Fibroblast of peridontal ligament (primary cell): ENCODE data around the gene NYNRIN.
"Not testable (repeated sequence)": the region's sequence is repeated elsewhere in the genome, so short reads cannot be mapped to it uniquely, and the experiment has no call there.

Experiments used
- DNase-seq: peaks from one replicate; pipeline ENCODE4 v3.0.0-alpha.2; 2010; ENCODE audit errors: extremely low read depth

The NYNRIN gene

DNA sequence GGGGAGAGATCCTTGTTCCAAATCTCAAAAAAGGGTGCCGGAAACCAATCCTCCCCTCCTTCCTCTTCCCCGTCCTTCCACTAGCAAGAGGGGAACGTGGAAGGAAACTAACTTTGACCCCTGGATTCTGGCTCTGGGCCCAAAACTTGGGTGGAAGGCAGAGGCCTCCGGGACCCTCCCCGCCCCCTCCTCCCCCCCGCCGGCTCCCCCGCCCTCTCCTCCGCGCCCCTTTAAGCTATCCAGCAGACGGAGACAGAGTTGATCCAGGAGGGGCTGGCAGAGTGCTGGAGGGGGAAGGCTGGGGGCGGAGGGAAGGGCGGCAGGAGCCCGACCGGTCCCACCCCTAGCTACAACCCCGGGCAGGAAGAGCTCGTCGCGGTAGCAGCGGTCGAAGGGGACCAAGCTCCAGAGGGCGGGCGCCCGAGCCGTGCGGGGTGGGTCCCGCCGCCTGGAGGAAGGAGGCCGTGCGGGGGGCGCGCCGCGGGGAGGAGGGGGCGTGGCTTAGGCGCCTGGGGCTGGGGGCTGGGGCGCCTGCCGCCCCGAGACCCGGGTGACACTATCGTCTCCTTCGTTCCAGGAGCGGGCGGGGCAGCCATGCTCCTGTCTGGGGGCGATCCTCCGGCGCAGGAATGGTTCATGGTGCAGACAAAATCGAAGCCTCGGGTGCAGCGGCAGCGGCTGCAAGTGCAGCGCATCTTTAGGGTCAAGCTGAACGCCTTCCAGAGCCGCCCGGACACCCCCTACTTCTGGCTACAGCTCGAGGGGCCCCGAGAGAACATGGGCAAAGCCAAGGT, at the start of gene NYNRIN:
TSS of gene NYNRIN (plus strand) at position 351 of the 794 bp plus-strand sequence. CDS start at position 595, 244 bp downstream.
- no peak for DNase-seq

DNA sequence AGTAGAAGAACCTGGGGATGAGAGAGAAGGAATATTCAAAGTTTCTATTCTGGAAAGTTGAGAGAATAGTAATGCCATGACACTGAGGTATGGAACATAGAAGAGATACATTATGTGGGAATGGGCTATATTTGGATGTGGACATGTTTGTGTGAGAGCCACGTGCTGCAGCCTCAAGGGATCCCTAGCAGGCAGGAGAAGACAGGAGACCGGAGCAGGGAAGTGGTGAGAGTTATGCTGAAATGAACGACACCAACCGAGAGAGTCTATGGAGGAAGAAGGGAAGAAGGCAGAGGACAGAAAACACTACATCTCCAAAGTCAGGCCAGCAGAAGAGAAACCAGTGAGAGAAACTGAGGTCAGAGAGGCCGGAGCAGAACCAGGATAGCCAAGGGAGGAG, 49.1 kb upstream of the NYNRIN start:
- DNase-seq = no peak

DNA sequence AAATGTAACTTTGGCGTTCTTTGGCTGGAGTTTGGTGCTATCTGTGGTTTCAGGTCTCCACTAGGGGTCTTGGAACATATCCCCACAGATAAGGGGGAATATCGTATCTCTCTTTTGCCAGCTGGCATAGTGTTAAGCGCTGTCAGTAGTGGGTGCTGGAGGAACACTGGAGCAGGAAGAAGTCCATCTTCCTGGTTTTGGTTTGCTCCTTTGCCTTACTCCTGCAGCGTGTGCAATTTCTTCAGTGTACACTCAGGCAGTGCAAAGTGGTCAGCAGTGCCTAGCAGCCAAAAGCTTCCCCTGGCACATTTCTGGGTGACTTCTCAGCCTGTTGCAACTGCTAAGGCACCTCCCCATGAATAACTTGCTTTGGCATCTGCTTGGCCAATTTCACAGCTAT, 47.3 kb upstream of the NYNRIN start:
- peak; percentile 83 for DNase-seq

DNA sequence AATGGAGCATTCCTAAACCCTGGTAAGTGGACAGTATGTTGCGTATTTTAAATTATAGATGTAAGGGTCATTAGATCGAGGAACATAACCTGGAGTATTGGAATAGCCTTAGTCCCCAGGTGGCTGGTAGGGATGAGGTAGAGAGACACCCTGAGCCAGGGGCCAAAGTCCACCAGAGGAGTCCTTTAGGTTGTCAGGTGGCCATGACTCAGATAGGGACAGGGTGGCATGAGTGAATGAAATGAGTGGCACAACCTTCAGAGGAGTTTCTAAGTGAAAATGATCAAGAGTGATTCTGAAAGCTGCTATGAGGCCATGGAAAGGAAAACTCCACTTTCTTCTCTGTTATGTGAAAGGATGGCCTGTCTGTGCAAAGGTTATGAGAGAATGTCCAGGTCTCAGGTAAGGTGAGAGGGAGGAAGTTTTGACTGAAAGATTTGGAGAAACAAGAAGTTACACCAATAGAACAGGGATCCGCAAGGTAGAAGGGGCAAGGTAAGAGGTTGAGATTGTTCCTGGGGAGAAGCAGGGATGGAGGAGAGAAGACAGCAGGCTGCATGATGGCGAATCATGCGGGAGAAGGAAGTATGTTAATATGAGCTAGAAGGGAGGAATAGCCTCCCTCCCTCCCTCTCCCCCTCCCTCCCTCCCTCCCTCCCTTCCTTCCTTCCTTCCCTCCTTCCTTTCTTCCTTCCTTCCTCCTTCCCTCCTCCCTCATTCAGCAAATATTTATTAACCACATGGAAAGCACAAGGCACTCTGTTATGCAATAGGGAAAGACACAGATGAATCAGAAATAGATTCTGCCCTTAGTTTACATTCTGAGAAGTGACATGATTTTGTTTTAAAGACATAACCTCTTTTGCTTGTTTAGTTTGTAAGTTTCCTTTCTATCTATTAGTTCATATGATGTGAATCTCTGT, 45.0 kb upstream of the NYNRIN start:
- peak; percentile 81 for DNase-seq

DNA sequence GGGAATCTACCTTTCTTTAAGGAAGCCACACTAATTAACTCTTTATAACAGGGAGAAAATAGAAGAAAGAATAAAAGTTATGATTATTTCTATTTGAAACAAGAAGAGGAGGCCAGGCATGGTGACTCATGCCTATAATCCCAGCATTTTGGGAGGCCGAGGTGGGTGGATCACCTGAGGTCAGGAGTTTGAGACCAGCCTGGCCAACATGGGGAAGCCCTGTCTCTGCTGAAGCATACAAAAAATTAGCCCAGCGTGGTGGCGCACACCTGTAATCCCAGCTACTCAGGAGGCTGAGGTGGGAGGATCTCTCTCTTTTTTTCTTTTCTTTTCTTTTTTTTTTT, 44.3 kb upstream of the NYNRIN start:
- DNase-seq = not testable (repeated sequence)

DNA sequence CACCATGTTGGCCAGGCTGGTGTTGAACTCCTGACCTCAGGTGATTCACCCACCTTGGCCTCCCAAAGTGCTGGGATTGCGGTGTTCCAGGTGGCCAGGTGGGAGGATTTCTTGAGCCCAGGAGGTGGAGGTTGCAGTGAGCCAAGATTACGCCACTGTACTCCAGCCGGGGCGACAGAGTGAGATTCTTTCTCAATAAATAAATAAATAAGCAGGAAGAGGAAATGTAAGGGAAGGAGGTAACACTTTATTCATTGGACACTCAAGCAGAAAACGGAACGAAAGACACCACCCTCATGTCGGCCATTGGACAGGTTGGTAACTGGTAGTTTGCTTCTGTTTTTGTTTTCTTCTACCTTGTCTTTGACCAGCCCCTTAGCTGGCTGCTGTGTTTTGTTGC, 43.8 kb upstream of the NYNRIN start:
- no peak for DNase-seq

DNA sequence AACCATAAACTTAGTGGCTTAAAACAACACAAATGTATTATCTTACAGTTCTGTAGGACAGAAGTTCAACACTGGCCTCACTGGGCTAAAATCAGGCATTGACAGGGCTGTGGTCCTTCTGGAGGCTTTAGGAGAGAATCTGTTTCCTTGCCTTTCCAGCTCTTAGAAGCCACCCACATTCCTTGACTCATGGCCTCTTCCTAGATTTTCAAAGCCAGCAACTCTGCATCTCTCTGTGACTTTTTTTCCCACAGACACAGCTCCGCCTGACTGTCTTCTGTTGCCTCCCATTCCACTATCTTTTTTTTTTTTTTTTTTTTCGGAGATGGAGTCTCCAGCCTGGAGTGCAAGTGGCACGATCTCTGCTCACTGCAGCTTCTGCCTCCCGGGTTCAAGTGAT, 42.6 kb upstream of the NYNRIN start:
- no peak for DNase-seq

DNA sequence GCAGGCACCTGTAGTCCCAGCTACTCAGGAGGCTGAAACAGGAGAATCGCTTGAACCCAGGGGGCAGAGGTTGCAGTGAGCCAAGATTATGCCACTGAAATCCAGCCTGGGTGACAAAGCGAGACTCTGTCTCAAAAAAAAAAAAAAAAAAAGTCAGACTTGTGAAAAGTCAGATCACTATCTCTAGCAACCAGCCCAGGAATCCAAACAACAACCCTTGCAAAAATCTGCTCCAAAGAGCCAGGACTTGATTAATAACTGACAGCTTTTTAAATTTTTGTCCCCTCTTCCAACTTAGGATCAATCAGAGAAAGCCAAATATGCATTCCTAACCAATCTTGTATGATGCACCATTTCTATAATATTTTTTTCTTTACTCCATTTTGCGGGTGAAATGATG, 38.5 kb upstream of the NYNRIN start:
- DNase-seq = no peak

DNA sequence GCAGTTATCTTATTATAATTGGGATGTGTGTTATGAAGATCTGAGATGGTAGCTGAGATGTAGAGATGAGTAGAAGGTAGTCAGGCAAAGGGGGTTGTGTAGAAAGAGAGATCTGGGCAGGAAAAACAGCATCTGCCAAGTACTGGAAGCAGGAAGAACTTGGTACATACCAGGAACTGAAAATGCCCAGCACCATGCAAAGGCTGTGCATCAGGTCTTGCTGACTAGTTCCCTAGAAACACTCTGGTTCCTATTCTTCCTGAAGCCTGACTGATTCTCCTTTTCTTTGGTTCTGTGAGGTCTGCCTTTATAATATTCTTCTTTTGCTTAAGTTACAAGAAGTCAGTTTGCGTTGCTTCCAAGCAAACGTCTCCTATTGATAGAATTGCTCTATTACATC, 37.5 kb upstream of the NYNRIN start:
- no peak for DNase-seq

DNA sequence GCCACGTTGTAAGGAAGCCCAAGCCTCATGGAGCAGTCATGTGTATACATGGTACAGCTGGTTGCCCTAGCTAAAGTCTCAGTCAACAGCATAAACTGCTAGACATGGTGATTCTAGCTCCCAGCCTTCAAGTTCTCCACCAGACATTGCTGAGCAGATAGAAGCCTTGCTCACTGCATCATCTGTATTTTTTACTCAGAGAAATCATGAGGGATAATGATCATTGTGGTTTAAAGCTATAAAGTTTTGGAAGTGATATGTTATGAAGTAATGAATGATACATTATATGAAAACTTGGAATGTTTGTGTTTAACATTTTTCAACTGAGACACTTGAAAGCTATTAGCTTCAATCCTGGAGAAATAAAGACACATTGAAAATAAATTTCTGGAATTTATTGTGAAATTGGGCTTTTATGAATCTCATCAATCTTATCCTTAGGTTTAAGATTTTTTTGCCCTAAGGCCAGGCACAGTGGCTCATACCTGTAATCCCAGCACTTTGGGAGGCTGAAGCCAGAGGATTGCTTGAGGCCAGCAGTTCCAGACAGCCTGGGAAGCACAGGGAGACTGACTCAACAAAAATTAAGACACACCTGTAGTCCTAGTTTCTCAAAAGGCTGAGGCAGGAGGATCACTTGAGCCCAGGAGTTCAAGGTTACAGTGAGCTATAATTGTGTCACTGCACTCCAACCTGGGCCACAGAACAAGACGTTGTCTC, 36.4 kb upstream of the NYNRIN start:
- peak; percentile 60 for DNase-seq

DNA sequence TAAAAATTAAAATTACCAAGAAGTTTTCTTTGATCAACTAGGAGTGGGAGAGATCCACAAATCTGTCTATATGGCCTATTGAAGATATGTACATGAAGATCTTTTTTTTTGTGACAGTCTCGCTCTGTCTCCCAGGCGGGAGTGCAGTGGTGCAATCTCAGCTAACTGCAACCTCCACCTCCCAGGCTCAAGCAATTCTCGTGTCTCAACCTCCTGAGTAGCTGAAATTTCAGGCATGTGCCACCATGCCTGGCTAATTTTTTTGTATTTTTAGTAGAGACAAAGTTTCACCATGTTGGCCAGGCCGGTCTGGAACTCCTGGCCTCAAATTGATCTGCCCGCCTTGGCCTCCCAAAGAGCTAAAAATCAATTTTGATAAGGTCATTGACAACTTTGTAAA, 35.4 kb upstream of the NYNRIN start:
- no peak for DNase-seq

DNA sequence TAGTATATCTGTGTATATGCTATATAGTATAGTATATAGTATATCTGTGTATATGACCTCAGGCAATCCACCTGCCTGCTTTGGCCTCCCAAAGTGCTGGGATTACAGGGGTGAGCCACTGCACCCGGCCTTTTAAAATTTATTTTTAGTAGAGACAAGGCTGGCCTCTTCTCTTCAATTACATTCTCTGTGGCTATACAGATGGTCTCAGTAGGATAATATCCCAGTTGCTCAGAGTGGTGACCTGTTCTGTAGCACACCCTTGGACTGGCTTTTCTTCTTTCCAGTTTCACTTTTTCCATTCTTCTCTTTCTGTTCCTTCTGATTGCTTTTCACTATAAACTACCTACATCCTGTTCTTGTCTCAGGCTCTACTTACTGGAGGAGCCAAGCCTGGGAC, 34.0 kb upstream of the NYNRIN start:
- no peak for DNase-seq

DNA sequence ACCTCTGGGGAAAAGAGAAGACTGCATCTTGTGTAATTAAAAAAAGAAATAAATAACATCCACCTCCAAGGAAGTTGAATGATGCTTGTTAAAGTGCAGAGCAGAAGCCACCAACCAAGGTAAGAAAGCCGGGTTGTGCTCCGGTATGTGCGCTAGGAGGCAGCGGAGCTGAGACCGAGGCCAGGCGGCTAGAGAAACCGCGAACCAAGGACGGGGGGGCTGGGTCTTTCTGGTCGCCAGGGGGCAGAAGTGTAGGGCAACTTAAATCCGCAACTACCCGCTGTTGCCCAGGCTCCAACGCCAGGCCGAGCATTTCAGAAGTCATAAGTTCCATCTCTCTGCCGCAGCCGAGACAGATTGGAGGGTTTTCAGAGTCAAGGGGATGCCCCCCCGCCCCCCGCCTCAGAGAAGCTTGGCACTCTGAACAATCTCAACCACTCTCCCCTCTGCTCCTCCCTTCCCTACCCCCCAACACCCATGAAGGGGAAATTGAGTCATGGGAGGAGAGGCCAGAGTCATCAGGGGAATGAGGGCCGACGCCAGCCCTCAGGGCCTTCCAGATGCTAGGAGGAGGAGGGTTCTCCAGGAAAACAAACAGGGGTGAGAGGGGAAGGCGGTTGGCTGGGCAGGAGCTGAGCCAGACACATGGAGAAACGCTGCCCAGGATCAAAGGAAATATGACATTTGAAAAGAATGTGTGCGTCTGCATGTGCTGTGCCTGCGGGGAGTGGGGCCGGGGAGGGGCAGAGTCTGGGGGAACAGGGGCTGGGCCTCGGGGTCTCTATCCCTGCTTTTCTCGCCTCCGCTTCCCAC, 33.0 kb upstream of the NYNRIN start:
- peak; percentile 92 for DNase-seq

DNA sequence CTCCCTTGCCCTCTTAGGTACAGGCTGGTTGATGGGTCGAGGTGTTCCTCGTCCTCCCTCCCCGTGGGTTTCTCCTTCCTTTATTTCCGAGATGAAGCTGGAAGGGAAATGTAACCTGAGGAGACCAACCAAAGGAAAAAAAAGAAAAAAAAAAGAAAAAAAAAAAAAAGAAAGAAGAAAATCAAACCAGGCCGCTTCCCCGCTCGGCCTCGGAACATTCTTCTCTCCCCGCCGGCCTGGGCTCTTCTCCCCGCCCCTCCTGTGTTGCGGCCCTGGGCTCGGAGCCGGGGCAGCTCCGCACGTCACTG, 32.4 kb upstream of the NYNRIN start:
- DNase-seq = no peak

DNA sequence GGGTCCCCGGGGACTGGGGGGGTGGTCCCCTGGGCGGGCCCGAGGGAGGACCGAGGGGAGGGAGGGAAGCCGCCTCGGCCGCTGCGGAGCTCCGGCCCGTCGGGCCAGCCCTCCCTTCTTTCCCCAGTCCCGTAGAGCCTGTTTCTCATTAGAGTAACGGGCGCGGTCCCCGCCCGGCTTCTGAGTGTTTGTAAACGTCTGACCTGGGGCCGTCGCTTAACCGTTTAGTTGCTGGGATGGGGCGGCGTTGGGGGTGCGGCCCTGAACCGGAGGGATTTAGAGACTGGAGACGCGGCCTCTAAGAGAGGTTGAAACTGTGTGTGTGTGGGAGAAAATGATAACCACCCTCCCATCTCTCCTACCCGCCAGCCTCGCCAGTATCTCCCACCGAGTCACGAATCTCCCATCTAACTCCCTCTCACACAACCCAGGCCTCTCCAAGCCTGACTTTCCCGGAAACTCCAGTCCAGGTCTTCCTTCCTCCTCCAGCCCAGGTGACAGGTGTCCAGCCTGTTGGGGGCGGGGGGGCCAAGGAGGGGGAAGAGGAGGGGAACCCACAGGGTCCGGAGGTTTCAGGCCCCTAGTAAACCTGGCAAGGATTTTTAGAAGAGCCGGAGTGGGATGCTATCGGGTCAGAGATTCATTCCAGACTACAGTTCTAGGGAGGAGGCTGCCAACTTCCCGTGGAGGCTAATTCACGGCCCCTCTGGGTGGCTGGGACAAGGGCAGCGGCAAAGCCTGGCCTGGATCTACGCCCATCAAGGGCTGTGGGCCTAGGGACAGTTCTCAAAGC, 31.9 kb upstream of the NYNRIN start:
- peak; percentile 97 for DNase-seq

DNA sequence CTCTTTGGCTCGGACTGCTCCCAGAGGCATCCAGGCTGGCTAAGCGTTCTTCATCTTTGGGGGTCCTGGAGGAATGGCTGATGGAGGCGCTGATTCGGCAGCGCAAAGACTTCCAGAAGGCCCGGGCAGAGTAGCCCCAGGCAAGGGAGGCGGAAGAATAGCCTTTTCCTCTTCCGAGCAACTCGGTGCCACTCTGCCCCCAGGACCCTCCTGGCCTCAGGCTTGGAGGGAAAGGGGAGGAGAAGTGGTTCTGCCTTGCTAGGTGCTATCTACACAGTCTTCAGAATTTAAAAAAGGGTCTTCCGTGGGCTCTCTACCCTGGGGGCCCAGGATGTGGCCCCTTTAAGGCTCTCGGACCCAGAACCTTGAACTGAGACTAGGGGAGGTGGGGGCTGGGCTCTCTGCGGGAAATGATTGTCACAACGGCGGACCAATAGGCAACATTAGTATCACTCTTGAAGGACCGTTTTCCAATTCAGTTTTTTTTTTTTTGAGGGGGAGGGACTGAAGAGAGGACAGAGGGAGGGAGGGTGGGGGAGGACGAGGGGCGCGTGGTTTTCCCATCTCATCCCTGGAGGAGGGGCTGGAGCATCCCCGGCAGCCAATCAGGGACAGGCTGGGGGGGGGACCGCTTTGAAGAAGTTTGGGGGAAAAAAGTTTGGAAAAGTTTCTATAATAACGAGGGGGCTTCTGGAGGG, 31.1 kb upstream of the NYNRIN start, which contains the start of gene NFATC4:
TSS of gene NFATC4 (plus strand) at position 671 of the 698 bp plus-strand sequence. CDS start 157 bp downstream, outside the sequence.
- DNase-seq = peak; percentile 98

DNA sequence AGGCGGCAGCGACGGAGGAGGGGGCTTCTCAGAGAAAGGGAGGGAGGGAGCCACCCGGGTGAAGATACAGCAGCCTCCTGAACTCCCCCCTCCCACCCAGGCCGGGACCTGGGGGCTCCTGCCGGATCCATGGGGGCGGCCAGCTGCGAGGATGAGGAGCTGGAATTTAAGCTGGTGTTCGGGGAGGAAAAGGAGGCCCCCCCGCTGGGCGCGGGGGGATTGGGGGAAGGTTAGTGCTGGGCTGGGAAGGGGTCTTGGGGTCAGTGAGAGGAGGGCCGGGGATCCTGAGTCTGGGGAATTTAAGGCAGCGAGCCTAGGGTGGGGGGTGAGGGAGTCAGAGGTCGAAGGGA, 30.6 kb upstream of the NYNRIN start:
- DNase-seq = no peak

DNA sequence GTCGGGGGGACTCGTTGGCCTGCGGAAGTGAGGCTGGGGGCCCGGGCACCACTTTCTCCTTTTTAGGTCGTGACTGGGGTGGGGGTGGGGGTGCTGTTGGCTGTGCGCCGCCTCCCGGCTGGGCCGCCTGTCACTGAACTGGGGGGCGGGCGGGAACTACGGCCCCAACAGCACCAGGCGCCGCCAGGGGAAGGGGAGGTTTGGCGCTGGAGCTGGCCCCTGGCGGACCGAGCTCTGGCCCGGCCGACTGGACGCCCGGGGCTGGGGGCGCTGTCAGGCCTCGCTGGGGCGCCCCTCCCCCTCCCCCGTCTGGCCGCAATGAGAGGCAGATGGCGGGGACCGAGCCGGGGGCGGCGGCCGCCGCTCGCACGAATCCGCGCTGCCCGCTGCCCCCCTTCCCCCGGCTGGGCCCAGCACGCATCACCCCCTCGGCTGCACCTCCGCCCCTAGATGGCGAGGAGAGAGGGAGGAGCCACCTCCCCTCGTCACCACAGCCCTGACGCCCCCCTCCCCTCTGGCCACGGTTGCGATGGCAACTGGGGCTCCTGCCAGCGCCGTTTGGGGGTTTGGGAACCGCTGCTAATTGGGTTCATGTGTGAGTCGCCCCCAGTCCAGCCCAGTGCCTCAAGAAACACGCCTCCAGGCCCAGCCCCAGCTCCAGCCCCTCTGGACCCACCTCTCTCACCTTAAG, 30.1 kb upstream of the NYNRIN start:
- peak; percentile 90 for DNase-seq

DNA sequence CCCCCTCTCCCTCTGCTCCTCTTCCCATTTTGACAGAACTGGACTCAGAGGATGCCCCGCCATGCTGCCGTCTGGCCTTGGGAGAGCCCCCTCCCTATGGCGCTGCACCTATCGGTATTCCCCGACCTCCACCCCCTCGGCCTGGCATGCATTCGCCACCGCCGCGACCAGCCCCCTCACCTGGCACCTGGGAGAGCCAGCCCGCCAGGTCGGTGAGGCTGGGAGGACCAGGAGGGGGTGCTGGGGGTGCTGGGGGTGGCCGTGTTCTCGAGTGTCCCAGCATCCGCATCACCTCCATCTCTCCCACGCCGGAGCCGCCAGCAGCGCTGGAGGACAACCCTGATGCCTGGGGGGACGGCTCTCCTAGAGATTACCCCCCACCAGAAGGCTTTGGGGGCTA, 29.3 kb upstream of the NYNRIN start:
- DNase-seq = no peak
